A673 (cell line): ENCODE results near the gene AMTN.

ENCODE experiments used
- EZH2 ChIP-seq: fragments of 200-600 bp; sonication (generic); IDR thresholded peaks from 2 replicates; pipeline ENCODE4 v1.6.1; 2017; ENCODE audit warnings: borderline replicate concordance, low read depth, mild to moderate bottlenecking, mixed read lengths, antibody characterized with exemption, low read length; ENCODE audit not compliant: poor library complexity, severe bottlenecking
- TF ChIP-seq, protein P1 (sequence below): fragments of 300-800, 200-600 bp; sonication (generic); conservative IDR thresholded peaks from 2 replicates; pipeline ENCODE4 v1.5.1; 2017; ENCODE audit warnings: low read depth, mild to moderate bottlenecking, antibody characterized with exemption, low read length, moderate library complexity, mixed read lengths

DNA sequence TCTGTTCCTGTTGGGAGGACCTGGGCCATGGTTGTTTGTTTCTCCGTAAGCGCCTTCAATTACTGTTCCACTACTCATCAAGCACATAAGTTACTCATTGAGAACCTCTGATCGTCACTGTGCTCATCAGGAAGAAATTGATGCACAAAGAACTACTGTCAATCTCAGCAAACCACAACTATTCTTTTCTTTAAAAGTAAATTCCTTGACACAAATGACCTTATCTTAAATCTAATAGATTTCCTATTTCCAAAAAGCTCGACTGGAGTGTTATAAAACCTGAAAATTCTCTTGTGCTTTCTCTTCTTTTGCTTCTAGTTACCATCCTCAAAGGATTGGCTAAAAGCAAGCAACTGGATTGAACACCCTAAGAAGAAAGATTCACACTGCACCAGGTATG lies 46.5 kb upstream of the AMTN start, which contains the start of gene MUC7:
- TF ChIP-seq, protein P1, sequence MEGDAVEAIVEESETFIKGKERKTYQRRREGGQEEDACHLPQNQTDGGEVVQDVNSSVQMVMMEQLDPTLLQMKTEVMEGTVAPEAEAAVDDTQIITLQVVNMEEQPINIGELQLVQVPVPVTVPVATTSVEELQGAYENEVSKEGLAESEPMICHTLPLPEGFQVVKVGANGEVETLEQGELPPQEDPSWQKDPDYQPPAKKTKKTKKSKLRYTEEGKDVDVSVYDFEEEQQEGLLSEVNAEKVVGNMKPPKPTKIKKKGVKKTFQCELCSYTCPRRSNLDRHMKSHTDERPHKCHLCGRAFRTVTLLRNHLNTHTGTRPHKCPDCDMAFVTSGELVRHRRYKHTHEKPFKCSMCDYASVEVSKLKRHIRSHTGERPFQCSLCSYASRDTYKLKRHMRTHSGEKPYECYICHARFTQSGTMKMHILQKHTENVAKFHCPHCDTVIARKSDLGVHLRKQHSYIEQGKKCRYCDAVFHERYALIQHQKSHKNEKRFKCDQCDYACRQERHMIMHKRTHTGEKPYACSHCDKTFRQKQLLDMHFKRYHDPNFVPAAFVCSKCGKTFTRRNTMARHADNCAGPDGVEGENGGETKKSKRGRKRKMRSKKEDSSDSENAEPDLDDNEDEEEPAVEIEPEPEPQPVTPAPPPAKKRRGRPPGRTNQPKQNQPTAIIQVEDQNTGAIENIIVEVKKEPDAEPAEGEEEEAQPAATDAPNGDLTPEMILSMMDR, result no peak
- no peak for TF ChIP-seq EZH2
